HepG2 (cell line): ENCODE data around the gene CEP63. TPM values are rescaled to one million over a fixed set of nuclear protein-coding genes. Genes with fewer than 3 reads are reported as not detected.

ENCODE experiments used
- AHR ChIP-seq: IDR thresholded peaks from 2 replicates; pipeline ENCODE4 v1.6.1; 2018; ENCODE audit warnings: missing genetic modification reagents, missing compliant biosample characterization
- ATRX ChIP-seq: sonication (generic); formaldehyde crosslinking; IDR thresholded peaks from 2 replicates; pipeline ENCODE4 v1.4.0; 2020; ENCODE audit warnings: missing genetic modification reagents, borderline replicate concordance
- CEBPG ChIP-seq: IDR thresholded peaks from 2 replicates; pipeline ENCODE4 v1.6.1; 2016
- GFI1 ChIP-seq: sonication (generic); formaldehyde crosslinking; IDR thresholded peaks from 2 replicates; pipeline ENCODE4 v1.5.0; 2020; ENCODE audit warnings: missing genetic modification reagents, mild to moderate bottlenecking, borderline replicate concordance
- HMG20B ChIP-seq: conservative IDR thresholded peaks from 2 replicates; pipeline ENCODE4 v1.6.1; 2016; ENCODE audit warnings: missing genetic modification reagents, missing compliant biosample characterization
- HNRNPL ChIP-seq: fragments of 200-400 bp; formaldehyde crosslinking; IDR thresholded peaks from 2 replicates; pipeline ENCODE4 v1.6.1; 2017; ENCODE audit warnings: mild to moderate bottlenecking, low read depth, low read length
- KLF11 ChIP-seq: IDR thresholded peaks from 2 replicates; pipeline ENCODE4 v1.6.1; 2016; ENCODE audit warnings: missing compliant biosample characterization
- MAZ ChIP-seq, 2 experiments: sonication (generic) in 1 of 2; formaldehyde crosslinking in 1 of 2; IDR thresholded peaks; 2 replicates each; pipeline versions ENCODE4 v1.5.0 to v1.6.1; 2012 to 2020; ENCODE audit warnings: low read depth in 2 of 2, mild to moderate bottlenecking in 2 of 2, borderline replicate concordance in 1 of 2, improper control_type of control experiment in 1 of 2, low read length in 1 of 2, missing genetic modification reagents in 1 of 2, moderate library complexity in 1 of 2
- MTA1 ChIP-seq: sonication (generic); formaldehyde crosslinking; IDR thresholded peaks from 2 replicates; pipeline ENCODE4 v1.4.0; 2020; ENCODE audit warnings: missing genetic modification reagents, mild to moderate bottlenecking, borderline replicate concordance
- NCOA2 ChIP-seq: sonication (generic); formaldehyde crosslinking; IDR thresholded peaks from 2 replicates; pipeline ENCODE4 v1.8.0; 2022; ENCODE audit warnings: inconsistent platforms
- PITX1 ChIP-seq: sonication (generic); formaldehyde crosslinking; IDR thresholded peaks from 2 replicates; pipeline ENCODE4 v1.5.1; 2020; ENCODE audit warnings: mild to moderate bottlenecking, missing genetic modification reagents
- POLR2AphosphoS2 ChIP-seq: IDR thresholded peaks from 2 replicates; pipeline ENCODE4 v1.6.1; 2011; ENCODE audit warnings: low read depth, low read length, improper control_type of control experiment
- PRMT3 ChIP-seq: sonication (generic); formaldehyde crosslinking; IDR thresholded peaks from 2 replicates; pipeline ENCODE4 v1.8.1; 2022; ENCODE audit warnings: low read depth, mild to moderate bottlenecking, moderate library complexity, missing genetic modification reagents, borderline replicate concordance
- RBFOX2 ChIP-seq: fragments of 200-400 bp; formaldehyde crosslinking; IDR thresholded peaks from 2 replicates; pipeline ENCODE4 v1.6.1; 2017; ENCODE audit warnings: low read depth, mild to moderate bottlenecking, low read length
- YEATS2 ChIP-seq: sonication (generic); formaldehyde crosslinking; IDR thresholded peaks from 2 replicates; pipeline ENCODE4 v1.4.0; 2020; ENCODE audit warnings: missing genetic modification reagents, borderline replicate concordance
- ZNF234 ChIP-seq: sonication (generic); formaldehyde crosslinking; conservative IDR thresholded peaks from 2 replicates; pipeline ENCODE4 v1.5.1; 2020; ENCODE audit warnings: mild to moderate bottlenecking, missing genetic modification reagents
- ZNF317 ChIP-seq: sonication (generic); formaldehyde crosslinking; IDR thresholded peaks from 2 replicates; pipeline ENCODE4 v1.5.0; 2020; ENCODE audit warnings: mild to moderate bottlenecking, missing genetic modification reagents
- ZNF430 ChIP-seq: sonication (generic); formaldehyde crosslinking; IDR thresholded peaks from 2 replicates; pipeline ENCODE4 v1.9.0; 2021; ENCODE audit warnings: mild to moderate bottlenecking, missing genetic modification reagents
- ZNF75D ChIP-seq: sonication (generic); formaldehyde crosslinking; IDR thresholded peaks from 2 replicates; pipeline ENCODE4 v1.8.1; 2023; ENCODE audit warnings: missing genetic modification reagents, mild to moderate bottlenecking, borderline replicate concordance
- ZZZ3 ChIP-seq: sonication (generic); formaldehyde crosslinking; IDR thresholded peaks from 2 replicates; pipeline ENCODE4 v1.4.0; 2020; ENCODE audit warnings: missing genetic modification reagents, mild to moderate bottlenecking, borderline replicate concordance
- polyA plus RNA-seq, 8 experiments: library from polyadenylated mRNA; depleted of rRNA in 3 of 8; stranded (reverse) in 7 of 8; unstranded in 1 of 8; fragments of >200 nt; fragmentation: Illumina TruSeq in 4 of 8; extraction: Trizol in 4 of 8; gene quantifications; 2 replicates each; pipeline versions ENCODE4 v1.2.1 to v1.2.3, GENCODE V29; 2011 to 2016; ENCODE audit warnings: low read depth in 4 of 8, missing spikeins in 1 of 8, mixed read lengths in 1 of 8; ENCODE audit not compliant: insufficient read depth in 1 of 8
- total RNA-seq, 5 experiments: library from RNA; depleted of rRNA; stranded (reverse); fragments of >200 nt; fragmentation: Illumina TruSeq; extraction: Trizol; gene quantifications; 2 replicates each; pipeline ENCODE4 v1.2.3, GENCODE V29; 2016; ENCODE audit warnings: low read depth in 1 of 5
- TF ChIP-seq, protein P1 (sequence below): sonication (generic); formaldehyde crosslinking; conservative IDR thresholded peaks from 2 replicates; pipeline ENCODE4 v1.8.0; 2022; ENCODE audit warnings: mild to moderate bottlenecking, moderate library complexity, missing genetic modification reagents
- TF ChIP-seq, protein P2 (sequence below): sonication (generic); formaldehyde crosslinking; IDR thresholded peaks from 2 replicates; pipeline ENCODE4 v1.5.0; 2020; ENCODE audit warnings: missing genetic modification reagents, mild to moderate bottlenecking, borderline replicate concordance
- TF ChIP-seq, protein P3 (sequence below): sonication (generic); formaldehyde crosslinking; IDR thresholded peaks from 2 replicates; pipeline ENCODE4 v1.9.0; 2022; ENCODE audit warnings: low read depth, missing genetic modification reagents
- TF ChIP-seq, protein P4 (sequence below): sonication (generic); formaldehyde crosslinking; IDR thresholded peaks from 2 replicates; pipeline ENCODE4 v1.8.1; 2023; ENCODE audit warnings: mild to moderate bottlenecking, missing genetic modification reagents, borderline replicate concordance

The CEP63 gene
- total and polyA plus RNA-seq, 2 of the 13 experiments (the other 11 are each of a cell fraction or from before 2014, with no cell fraction given): 7.2 to 18.4 TPM

DNA sequence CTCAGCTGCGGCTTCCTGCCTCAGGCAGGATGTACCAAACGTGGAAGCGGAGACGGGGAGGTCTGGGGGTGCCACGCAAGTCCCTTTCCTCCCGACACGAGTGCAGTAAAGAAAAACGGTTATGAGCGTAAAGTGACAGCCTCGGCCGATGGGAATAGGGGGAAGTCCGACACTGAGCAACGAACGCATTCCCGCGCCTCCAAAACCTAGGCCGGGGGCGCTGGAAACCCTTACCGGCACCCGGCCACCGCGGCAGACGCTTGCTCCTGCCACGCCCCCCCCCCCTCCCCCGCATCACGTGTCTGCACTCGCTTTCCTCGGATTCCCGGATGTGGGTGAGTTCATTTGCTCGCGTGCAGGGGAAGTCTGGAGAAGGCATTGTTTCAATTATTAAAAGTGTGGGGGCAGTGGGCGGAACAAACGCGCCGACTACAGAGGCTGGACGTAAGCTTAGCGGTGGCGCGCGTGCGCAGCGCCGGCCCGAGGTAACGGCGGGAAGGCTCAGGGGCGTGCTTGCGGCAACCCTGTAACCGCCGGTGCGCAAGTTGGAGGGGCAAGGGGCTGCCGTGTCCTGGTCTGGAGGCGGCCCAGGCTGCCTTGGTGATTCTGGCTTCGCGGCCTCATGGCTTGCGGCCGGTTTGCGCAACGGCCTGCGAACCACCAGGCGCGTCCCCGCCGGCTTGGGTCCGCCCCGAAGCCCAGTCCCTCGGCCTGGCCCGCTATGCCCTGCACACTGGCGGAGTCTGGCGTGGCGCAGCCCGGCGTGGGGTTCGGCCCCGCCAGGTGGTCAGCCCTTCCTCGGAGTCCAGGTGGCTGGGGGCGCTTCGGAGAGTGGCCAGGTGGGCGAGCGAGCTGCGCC lies at the start of gene CEP63, which contains the start of gene ANAPC13 (continued):
- TF ChIP-seq NCOA2 (CRISPR knock-in tag) (peak; percentile 25; the same call in 1 of the 2 replicates), ATRX (CRISPR knock-in tag) (no peak), MTA1 (CRISPR knock-in tag) (peak; percentile 83), ZNF317 (peak; percentile 58), YEATS2 (CRISPR knock-in tag) (peak; percentile 91), ZNF430 (CRISPR knock-in tag) (peak; percentile 84), CEBPG (CRISPR knock-in tag) (peak; percentile 76), PRMT3 (peak; percentile 82; the same call in 1 of the 2 replicates), ZZZ3 (CRISPR knock-in tag) (no peak; the same call in none of the 2 replicates), KLF11 (CRISPR knock-in tag) (peak; percentile 25; the same call in 1 of the 2 replicates), HMG20B (no peak), PITX1 (CRISPR knock-in tag) (no peak), RBFOX2 (peak; percentile 91), MAZ (IDR thresholded peaks at IDR 0.05; ENCODE audit: borderline replicate concordance, low read depth, low read length) (peak; percentile 79; the same call in 1 of the 2 replicates), MAZ (CRISPR knock-in tag; IDR thresholded peaks at IDR 0.05; ENCODE audit: low read depth) (peak; percentile 73; the same call in 1 of the 2 replicates), POLR2AphosphoS2 (no peak), GFI1 (CRISPR knock-in tag) (0 out of 2 replicates have a peak, but pooled peaks have one; percentile 1), HNRNPL (no peak), ZNF234 (CRISPR knock-in tag) (0 out of 2 replicates have a peak, but pooled peaks have one; percentile 80), ZNF75D (CRISPR knock-in tag) (no peak), AHR (CRISPR knock-in tag) (no peak)
- TF ChIP-seq, protein P1, sequence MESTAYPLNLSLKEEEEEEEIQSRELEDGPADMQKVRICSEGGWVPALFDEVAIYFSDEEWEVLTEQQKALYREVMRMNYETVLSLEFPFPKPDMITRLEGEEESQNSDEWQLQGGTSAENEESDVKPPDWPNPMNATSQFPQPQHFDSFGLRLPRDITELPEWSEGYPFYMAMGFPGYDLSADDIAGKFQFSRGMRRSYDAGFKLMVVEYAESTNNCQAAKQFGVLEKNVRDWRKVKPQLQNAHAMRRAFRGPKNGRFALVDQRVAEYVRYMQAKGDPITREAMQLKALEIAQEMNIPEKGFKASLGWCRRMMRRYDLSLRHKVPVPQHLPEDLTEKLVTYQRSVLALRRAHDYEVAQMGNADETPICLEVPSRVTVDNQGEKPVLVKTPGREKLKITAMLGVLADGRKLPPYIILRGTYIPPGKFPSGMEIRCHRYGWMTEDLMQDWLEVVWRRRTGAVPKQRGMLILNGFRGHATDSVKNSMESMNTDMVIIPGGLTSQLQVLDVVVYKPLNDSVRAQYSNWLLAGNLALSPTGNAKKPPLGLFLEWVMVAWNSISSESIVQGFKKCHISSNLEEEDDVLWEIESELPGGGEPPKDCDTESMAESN (CRISPR knock-in tag): peak; percentile 84
- TF ChIP-seq, protein P2, sequence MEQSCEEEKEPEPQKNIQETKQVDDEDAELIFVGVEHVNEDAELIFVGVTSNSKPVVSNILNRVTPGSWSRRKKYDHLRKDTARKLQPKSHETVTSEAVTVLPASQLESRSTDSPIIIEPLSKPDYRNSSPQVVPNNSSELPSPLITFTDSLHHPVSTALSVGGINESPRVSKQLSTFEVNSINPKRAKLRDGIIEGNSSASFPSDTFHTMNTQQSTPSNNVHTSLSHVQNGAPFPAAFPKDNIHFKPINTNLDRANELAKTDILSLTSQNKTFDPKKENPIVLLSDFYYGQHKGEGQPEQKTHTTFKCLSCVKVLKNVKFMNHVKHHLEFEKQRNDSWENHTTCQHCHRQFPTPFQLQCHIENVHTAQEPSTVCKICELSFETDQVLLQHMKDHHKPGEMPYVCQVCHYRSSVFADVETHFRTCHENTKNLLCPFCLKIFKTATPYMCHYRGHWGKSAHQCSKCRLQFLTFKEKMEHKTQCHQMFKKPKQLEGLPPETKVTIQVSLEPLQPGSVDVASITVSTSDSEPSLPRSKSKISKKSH: no peak; the same call in 1 of the 2 replicates
- TF ChIP-seq, protein P3, sequence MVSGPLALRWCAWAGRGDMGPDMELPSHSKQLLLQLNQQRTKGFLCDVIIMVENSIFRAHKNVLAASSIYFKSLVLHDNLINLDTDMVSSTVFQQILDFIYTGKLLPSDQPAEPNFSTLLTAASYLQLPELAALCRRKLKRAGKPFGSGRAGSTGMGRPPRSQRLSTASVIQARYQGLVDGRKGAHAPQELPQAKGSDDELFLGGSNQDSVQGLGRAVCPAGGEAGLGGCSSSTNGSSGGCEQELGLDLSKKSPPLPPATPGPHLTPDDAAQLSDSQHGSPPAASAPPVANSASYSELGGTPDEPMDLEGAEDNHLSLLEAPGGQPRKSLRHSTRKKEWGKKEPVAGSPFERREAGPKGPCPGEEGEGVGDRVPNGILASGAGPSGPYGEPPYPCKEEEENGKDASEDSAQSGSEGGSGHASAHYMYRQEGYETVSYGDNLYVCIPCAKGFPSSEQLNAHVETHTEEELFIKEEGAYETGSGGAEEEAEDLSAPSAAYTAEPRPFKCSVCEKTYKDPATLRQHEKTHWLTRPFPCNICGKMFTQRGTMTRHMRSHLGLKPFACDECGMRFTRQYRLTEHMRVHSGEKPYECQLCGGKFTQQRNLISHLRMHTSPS (CRISPR knock-in tag): no peak
- TF ChIP-seq, protein P4, sequence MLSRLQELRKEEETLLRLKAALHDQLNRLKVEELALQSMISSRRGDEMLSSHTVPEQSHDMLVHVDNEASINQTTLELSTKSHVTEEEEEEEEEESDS (CRISPR knock-in tag): no peak
